ENCODE measurements around the gene ADGRA3.

GRCh38 chr4:22456291-22456690 is 59.6 kb downstream of the ADGRA3 start:
- no peak for TF ChIP-seq CTCF (conservative IDR thresholded peaks at IDR 0.05; ENCODE audit: low read depth, low read length)
- TF ChIP-seq EZH2 (IDR thresholded peaks at IDR 0.05; ENCODE audit: borderline replicate concordance, low read depth, low read length, poor library complexity, severe bottlenecking): no peak

Data from A673 (cell line).